H1 (cell line): ENCODE measurements around the gene CIPC. TPM values are rescaled to one million over a fixed set of nuclear protein-coding genes. Genes with fewer than 3 reads are reported as not detected.

ENCODE experiments used
- BACH1 ChIP-seq: IDR thresholded peaks from 2 replicates; pipeline ENCODE4 v1.6.1; 2012; ENCODE audit warnings: low read length, improper control_type of control experiment
- EP300 ChIP-seq, 2 experiments: IDR thresholded peaks; 1 replicate in 1 of 2; 2 replicates in 1 of 2; pipeline ENCODE4 v1.6.1; 2011 to 2012; ENCODE audit warnings: low read depth in 2 of 2, low read length in 2 of 2, mild to moderate bottlenecking in 2 of 2, borderline replicate concordance in 1 of 2, inconsistent platforms in 1 of 2, moderate library complexity in 1 of 2
- HDAC2 ChIP-seq, 2 experiments: fragments of 300-600 bp in 1 of 2; sonication (generic) in 1 of 2; IDR thresholded peaks; 2 replicates each; pipeline ENCODE4 v1.6.1; 2011 to 2012; ENCODE audit warnings: low read depth in 2 of 2, low read length in 2 of 2, mild to moderate bottlenecking in 2 of 2, moderate library complexity in 2 of 2, borderline replicate concordance in 1 of 2, inconsistent platforms in 1 of 2
- POLR2AphosphoS5 ChIP-seq: IDR thresholded peaks from 2 replicates; pipeline ENCODE4 v1.6.1; 2011; ENCODE audit warnings: low read depth, low read length
- SIRT6 ChIP-seq: IDR thresholded peaks from one replicate; pipeline ENCODE4 v1.7.1; 2012; ENCODE audit warnings: low read length, inconsistent platforms
- polyA plus RNA-seq, 7 experiments: library from polyadenylated mRNA; depleted of rRNA in 3 of 7; stranded (reverse) in 5 of 7; unstranded in 2 of 7; fragments of >200 nt in 5 of 7; fragments of 200-250 nt in 2 of 7; gene quantifications; 1 replicate in 5 of 7; 2 replicates in 1 of 7; 4 replicates in 1 of 7; pipeline versions ENCODE4 v1.2.1 to v1.2.3, GENCODE V29; 2011 to 2013; ENCODE audit warnings: missing spikeins in 2 of 7, mixed read lengths in 2 of 7
- total RNA-seq: library from RNA; stranded (reverse); fragmentation: NEBNext Ultra II Directional; extraction: Animal tissue kit (Norgen Biotek cat#: 25700); gene quantifications from 2 replicates; pipeline ENCODE4 v1.2.1, GENCODE V29; 2021
- TF ChIP-seq, protein P1 (sequence below): fragments of 300-600 bp; sonication (generic); IDR thresholded peaks from 2 replicates; pipeline ENCODE4 v1.7.1; 2012; ENCODE audit warnings: low read length, moderate library complexity, mild to moderate bottlenecking, inconsistent platforms; ENCODE audit not compliant: insufficient replicate concordance
- TF ChIP-seq, protein P2 (sequence below), 3 experiments: IDR thresholded peaks; 1 replicate in 2 of 3; 2 replicates in 1 of 3; pipeline versions ENCODE4 v1.5.1 to v1.6.1; 2011; ENCODE audit warnings: low read length in 3 of 3, mild to moderate bottlenecking in 3 of 3, inconsistent platforms in 2 of 3, low read depth in 1 of 3, moderate library complexity in 1 of 3; ENCODE audit not compliant: insufficient read depth in 1 of 3; ENCODE audit errors: control extremely low read depth in 1 of 3

Gene CIPC
- total and polyA plus RNA-seq, 2 of the 8 experiments (the other 6 are each of a cell fraction or from before 2014, with no cell fraction given) = 13.9 to 32.7 TPM

DNA sequence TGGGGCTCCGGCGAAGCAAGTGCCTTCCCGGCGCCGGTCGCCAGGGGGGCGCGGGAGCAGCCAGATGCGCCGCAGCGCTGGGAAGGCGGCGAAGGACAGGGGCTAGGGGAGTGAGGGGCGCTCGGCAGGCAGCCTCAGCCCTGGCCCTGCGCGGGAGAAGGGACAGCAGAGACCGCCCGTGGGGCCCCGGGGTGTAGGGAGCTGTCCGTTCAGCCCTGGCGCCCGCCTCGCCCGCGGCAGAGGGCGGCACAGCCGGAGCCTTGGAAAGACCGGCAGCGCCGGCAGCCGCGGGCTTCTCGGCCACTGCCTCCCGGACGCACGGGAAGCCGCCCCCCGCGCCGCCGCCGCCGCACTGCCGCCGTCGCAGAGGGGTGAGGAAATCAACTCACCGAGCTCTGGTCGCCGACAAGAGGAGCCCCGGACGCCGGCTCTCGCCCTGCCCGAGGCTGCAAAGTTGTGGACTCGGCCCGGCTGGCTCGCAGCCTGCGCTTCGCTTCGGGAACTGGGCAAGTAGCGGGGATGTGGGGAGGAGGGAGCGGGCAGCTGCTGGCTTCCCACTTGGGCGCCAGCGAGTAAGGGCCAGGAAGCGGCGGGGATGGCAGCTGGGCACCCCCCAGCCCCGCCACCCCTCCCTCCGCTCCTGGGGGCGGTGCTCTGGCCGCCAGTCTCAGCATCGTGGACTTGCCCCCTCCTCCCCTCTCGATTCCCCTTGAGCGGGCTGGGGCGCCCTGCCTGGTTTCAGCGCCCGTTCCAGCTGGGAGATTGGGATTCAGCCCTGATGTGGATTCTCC is 43.4 kb downstream of the CIPC start, which contains the start of gene ZDHHC22 (continued):
- TF ChIP-seq, protein P1, sequence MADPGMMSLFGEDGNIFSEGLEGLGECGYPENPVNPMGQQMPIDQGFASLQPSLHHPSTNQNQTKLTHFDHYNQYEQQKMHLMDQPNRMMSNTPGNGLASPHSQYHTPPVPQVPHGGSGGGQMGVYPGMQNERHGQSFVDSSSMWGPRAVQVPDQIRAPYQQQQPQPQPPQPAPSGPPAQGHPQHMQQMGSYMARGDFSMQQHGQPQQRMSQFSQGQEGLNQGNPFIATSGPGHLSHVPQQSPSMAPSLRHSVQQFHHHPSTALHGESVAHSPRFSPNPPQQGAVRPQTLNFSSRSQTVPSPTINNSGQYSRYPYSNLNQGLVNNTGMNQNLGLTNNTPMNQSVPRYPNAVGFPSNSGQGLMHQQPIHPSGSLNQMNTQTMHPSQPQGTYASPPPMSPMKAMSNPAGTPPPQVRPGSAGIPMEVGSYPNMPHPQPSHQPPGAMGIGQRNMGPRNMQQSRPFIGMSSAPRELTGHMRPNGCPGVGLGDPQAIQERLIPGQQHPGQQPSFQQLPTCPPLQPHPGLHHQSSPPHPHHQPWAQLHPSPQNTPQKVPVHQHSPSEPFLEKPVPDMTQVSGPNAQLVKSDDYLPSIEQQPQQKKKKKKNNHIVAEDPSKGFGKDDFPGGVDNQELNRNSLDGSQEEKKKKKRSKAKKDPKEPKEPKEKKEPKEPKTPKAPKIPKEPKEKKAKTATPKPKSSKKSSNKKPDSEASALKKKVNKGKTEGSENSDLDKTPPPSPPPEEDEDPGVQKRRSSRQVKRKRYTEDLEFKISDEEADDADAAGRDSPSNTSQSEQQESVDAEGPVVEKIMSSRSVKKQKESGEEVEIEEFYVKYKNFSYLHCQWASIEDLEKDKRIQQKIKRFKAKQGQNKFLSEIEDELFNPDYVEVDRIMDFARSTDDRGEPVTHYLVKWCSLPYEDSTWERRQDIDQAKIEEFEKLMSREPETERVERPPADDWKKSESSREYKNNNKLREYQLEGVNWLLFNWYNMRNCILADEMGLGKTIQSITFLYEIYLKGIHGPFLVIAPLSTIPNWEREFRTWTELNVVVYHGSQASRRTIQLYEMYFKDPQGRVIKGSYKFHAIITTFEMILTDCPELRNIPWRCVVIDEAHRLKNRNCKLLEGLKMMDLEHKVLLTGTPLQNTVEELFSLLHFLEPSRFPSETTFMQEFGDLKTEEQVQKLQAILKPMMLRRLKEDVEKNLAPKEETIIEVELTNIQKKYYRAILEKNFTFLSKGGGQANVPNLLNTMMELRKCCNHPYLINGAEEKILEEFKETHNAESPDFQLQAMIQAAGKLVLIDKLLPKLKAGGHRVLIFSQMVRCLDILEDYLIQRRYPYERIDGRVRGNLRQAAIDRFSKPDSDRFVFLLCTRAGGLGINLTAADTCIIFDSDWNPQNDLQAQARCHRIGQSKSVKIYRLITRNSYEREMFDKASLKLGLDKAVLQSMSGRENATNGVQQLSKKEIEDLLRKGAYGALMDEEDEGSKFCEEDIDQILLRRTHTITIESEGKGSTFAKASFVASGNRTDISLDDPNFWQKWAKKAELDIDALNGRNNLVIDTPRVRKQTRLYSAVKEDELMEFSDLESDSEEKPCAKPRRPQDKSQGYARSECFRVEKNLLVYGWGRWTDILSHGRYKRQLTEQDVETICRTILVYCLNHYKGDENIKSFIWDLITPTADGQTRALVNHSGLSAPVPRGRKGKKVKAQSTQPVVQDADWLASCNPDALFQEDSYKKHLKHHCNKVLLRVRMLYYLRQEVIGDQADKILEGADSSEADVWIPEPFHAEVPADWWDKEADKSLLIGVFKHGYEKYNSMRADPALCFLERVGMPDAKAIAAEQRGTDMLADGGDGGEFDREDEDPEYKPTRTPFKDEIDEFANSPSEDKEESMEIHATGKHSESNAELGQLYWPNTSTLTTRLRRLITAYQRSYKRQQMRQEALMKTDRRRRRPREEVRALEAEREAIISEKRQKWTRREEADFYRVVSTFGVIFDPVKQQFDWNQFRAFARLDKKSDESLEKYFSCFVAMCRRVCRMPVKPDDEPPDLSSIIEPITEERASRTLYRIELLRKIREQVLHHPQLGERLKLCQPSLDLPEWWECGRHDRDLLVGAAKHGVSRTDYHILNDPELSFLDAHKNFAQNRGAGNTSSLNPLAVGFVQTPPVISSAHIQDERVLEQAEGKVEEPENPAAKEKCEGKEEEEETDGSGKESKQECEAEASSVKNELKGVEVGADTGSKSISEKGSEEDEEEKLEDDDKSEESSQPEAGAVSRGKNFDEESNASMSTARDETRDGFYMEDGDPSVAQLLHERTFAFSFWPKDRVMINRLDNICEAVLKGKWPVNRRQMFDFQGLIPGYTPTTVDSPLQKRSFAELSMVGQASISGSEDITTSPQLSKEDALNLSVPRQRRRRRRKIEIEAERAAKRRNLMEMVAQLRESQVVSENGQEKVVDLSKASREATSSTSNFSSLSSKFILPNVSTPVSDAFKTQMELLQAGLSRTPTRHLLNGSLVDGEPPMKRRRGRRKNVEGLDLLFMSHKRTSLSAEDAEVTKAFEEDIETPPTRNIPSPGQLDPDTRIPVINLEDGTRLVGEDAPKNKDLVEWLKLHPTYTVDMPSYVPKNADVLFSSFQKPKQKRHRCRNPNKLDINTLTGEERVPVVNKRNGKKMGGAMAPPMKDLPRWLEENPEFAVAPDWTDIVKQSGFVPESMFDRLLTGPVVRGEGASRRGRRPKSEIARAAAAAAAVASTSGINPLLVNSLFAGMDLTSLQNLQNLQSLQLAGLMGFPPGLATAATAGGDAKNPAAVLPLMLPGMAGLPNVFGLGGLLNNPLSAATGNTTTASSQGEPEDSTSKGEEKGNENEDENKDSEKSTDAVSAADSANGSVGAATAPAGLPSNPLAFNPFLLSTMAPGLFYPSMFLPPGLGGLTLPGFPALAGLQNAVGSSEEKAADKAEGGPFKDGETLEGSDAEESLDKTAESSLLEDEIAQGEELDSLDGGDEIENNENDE = no peak
- TF ChIP-seq HDAC2 (IDR thresholded peaks at IDR 0.05; ENCODE audit: borderline replicate concordance in 1 of 2, low read depth in 2 of 2, low read length in 2 of 2) (0 out of 4 replicates have a peak, but pooled peaks of 1 of the 2 experiments have one; percentile 5), POLR2AphosphoS5 (no peak), EP300 (IDR thresholded peaks at IDR 0.05; ENCODE audit: borderline replicate concordance in 1 of 2, low read depth in 2 of 2, low read length in 2 of 2) (no peak), BACH1 (no peak), SIRT6 (no peak)
- TF ChIP-seq, protein P2, sequence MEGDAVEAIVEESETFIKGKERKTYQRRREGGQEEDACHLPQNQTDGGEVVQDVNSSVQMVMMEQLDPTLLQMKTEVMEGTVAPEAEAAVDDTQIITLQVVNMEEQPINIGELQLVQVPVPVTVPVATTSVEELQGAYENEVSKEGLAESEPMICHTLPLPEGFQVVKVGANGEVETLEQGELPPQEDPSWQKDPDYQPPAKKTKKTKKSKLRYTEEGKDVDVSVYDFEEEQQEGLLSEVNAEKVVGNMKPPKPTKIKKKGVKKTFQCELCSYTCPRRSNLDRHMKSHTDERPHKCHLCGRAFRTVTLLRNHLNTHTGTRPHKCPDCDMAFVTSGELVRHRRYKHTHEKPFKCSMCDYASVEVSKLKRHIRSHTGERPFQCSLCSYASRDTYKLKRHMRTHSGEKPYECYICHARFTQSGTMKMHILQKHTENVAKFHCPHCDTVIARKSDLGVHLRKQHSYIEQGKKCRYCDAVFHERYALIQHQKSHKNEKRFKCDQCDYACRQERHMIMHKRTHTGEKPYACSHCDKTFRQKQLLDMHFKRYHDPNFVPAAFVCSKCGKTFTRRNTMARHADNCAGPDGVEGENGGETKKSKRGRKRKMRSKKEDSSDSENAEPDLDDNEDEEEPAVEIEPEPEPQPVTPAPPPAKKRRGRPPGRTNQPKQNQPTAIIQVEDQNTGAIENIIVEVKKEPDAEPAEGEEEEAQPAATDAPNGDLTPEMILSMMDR (IDR thresholded peaks at IDR 0.05; ENCODE audit: control extremely low read depth in 1 of 3, insufficient read depth in 1 of 3, low read depth in 1 of 3, low read length in 3 of 3) = peak; percentile 55 to 79 (median 68)
